Daoy (cell line): ENCODE data around the gene RNLS. TPM values are rescaled to one million over a fixed set of nuclear protein-coding genes. Genes with fewer than 3 reads are reported as not detected.
A peak's percentile ranks its signal among the peaks of the same experiment; 100 is the strongest.
"Not testable (repeated sequence)": the region's sequence is repeated elsewhere in the genome, so short reads cannot be mapped to it uniquely, and the experiment has no call there.

ENCODE experiments used
- DNase-seq: peaks from one replicate; pipeline ENCODE4 v3.0.0-alpha.2; 2015; ENCODE audit warnings: low read depth
- total RNA-seq: library from RNA; depleted of rRNA; stranded (reverse); fragments of >200 nt; shearing (Covaris generic); gene quantifications from 2 replicates; pipeline ENCODE4 v1.2.3, GENCODE V29; 2014

The RNLS gene
- total RNA-seq, 1 experiment from 2014 or later = 13.9 TPM

DNA sequence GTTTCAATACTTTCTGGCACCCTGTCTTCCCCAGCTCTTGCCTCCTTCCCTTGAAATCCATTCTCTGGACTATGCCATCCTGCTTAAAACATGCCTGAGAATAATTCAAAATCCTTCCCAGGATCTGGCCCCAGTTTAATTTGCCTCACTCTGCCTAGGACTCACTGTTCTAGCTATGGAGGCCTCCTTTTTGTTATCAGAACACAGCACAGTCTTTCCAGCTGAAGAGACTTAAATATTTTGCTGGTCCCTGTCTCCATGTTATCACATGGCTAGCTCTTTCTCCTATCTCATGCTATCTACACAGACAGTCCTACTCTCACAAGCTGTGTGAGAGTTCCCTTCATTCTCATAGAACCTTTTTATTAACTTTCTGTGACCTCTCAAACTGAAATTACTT lies 194.8 kb downstream of the RNLS start:
- no peak for DNase-seq

DNA sequence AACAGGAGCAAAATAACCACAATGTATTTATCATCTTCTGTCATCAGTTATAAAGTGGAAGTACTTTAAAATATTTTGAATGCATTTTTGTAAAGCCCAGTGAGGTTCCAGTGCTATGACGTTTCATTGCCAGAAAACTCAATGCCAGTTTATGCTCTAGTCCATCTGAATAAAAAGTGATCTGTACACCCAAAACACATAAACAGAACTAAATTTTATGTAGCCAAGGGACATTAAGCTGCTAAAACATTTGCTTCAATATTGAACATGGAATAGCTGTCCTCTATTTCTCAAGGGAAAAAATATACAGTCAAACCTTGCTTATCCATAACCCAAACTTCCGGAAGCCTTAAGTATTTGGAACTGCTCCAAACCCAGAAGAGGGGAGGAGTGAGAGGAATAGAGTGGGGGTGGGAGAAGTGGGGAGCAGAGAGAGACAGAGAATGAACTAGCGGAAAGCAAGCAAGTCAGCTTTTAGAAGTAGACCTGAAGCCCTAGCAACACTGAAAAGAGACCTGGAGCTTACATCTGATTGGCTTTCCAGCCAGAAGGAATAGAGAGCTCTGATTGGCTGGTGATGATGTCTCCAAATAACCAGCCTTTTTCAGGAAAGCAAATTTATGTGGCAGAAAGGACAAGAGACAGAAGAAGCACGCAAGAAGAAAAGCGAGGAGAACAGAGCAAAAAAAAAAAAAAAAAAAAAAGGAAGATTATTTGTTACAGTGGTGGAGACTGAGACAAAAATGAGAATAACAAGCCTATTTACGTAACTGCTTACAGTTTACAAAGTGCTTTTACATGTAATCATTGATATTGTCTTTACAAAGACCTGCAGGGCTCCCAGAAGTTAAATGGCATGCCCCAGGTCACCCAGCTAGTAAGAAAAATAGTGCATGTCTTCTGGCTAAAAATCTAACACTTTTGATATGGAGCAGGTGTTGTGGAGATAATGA lies 196.0 kb downstream of the RNLS start:
- DNase-seq = peak; percentile 1

DNA sequence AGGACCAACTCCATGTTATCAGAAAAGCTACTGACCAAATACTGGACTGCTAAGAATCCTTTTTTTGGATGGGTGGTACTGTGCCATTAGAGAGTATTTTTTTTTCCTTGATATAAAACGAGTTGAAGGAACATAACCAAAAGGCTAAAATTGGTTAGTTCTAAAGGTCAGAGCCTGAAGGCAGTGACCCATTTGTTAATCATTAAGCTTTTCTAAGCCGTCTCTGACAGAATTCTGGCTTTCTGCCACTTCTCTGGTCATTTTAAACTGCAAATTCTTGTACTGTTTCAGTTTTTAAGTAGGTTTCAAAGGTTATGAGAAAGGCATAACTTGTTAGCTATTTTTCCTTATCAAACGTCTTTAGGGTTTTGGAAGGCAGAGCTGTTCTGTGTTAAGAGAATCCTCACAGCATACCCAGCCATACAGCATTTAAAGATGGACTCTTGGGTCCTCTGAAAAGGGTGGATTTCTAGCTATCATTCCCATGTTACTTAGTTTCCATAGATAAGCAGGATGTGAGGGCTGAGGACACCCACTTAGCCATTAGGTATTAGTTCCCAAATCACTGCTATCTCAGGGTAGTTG lies 196.8 kb downstream of the RNLS start:
- DNase-seq = no peak

DNA sequence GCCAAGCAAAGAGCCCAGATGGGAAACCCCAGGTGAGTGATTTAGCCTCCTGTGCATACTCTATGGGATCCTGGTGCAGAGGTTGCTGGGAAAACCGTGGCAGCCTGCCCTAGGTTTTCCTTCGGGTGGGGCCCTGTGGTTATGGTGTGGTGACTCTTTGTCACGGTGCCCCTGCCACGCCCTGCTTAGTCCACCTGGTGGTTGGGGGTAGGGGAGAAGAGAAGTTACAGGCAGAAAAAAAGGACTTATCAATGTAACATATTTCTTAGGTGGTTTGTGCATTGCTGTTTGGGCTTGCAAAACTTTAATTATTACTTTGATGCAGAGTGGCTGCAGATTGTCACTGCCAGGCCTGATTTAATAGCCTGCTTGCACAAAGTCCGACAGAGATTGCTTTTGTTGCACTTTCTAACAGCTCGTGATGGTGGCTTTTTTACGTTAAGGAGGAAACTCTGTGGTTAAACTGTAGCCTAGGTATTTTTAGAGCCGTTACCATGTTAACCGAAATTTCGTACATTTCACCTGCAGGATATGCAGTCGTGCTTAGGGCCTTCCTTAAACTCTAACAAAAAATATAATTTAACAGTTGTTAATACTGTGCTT lies 197.4 kb downstream of the RNLS start:
- peak; percentile 55 for DNase-seq

DNA sequence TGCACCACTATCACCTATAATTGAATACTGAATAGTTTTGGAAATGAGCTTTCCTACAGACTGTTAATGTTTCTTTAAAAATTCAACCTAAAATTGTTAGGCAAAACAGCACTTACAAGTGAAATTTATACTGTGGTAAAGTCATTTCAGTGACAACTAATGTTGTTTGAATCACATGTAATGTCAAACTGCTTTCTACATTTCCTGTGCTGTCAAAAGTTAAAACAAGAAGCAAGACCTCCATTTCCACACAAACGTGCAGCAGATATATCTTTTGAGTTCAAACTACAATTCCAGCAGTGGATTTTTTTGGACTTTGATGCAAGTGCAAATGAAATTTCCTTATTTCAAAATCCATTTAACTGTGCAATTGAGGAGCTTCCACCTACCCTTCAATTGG lies 199.8 kb downstream of the RNLS start:
- no peak for DNase-seq

DNA sequence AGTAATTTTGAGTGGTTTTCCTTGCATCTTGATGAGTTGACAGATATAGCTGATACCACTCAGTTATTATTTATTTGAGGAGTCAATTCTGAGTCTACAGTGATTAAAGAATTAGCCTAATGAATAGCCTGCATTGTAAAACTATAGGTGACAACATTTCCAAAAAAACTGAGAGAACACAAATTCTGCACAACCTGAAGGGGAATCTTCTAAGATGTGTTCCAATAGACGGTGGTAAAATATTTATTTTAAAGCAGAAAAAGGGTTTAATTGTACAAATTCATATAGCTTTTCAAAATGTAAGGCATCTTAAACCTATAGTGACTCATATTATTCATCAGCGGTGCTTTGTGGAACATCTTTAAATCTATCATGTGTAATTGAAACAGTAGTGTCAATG lies 200.4 kb downstream of the RNLS start:
- no peak for DNase-seq

DNA sequence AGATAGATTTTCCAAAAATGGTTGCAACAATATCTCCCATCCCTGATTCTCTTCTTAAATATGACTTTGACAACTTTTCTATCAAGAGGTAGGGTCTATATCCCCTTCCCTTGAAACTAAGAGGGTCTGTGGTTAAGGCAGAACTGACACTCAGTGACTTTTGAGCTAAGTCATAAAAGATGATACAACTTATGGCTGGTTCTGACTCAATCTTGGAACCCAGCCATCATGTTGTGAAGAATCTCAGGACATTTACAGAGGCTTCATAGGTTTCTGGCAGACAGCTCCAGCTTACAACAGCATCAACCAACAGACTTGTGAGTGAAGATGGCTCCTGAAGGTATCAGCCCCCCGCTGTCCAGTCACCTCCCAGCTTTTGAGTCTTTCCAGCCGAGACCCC lies 203.5 kb downstream of the RNLS start:
- DNase-seq = peak; percentile 15

DNA sequence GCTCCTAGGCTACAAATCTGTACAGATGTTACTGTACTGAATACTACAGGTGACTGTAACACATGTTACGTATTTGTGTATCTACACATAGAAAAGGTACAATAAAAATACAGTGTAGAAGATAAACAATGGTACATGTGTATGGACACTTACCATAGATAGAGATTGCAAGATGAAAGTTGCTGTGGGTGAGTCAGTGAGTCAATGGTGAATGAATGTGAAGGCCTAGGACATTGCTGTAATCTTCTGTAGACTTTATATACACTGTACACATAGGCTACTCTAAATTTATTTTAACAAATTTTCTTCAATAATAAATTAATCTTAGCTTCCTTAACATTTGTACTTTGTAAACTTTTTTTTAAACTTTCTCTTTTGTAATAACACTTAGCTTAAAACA lies 205.6 kb downstream of the RNLS start:
- no peak for DNase-seq

DNA sequence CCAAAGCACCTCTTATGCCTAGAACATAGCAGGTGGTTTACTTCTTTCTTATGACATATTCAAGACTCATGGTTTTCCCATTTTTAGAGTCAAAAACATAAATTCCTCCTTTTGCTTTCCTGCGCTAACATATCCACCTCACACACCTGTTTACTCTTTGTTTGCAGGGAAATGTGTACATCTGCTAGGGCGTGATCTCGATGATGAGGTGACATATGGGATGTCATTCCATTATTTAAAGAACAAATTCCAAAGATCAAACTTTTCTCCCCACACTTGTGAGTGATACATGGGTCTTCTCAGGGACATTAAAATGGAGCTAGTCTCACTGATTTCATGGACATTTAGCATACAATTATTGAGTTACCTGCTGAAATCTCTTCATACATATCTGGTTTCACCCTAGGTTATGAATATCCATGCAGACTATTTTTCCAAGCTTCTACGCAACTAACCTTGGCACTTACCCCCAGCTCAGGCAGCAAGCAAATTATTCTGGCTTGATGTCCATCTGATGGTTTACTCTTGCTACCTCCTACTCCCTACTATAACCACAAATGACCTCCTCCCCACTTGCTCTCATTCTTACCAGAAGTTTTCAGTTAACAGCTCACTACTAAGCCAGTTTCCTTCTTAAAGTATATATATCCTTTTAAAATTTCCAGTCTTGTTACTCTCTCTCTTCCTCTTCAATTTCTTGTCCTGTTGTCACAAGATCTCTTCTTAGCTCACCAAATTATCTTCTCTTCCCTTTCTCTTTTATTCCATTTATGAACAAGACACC lies 208.5 kb downstream of the RNLS start:
- DNase-seq = no peak

DNA sequence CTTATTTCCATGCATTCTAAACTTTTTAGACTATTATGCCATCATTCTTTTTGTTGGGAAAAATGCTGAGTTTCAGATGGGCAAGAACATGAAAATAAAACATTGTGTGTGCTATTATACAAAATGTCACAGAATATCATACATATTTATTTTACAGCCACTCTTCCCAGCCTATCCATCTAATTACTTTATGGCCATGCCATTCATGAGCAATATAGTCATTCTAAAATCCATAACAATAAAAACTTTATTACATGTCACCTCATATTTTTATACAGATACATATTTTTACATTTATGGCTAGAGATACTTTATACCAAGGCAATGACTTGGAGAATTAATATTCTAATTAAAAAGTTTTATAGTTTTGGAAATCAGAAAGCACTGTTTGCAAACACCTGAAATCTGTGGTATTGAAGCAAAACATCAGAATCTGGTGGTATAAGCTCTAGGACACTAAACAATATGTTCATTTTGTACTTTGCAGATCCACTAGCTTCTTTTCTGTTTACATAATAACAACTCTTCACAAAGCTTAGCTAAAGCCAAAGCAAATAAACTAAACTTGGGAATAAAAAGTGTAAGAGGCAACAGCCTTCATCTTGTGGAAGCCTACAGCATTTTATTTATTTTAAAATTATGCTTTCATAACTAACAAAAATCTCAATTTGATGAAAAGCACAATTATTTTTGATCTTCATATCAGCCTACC lies 210.1 kb downstream of the RNLS start:
- no peak for DNase-seq

DNA sequence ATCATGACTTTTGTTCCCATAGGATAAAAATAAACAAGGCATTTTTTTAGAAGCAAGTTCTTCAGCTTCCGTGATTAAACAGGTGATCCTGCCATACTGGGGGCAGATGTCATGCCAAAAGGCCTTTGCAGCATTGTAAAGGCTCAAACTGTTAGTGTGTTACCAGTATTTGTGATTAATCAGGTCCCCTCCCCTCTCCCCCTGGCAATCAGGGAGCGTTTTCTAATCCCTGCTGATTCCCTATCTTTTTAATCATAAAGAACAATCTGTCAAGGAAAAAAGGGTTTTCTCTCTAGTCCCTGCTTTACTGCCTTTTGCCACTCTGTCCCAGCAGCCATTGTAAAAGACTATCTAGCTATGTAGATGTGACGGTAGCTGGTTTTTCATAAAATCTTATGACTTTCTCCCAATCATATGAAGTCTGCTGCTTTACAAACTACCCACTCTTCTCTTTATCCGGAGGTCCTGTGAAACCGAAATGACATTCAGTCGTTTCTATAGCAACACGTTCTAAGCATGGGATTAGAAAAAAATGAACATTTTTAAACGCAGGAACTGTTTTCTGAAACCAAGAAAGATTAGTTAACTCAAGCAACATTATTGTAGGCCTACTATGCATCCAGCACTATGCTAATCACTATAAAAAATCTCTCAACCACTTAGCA lies 210.9 kb downstream of the RNLS start:
- no peak for DNase-seq

DNA sequence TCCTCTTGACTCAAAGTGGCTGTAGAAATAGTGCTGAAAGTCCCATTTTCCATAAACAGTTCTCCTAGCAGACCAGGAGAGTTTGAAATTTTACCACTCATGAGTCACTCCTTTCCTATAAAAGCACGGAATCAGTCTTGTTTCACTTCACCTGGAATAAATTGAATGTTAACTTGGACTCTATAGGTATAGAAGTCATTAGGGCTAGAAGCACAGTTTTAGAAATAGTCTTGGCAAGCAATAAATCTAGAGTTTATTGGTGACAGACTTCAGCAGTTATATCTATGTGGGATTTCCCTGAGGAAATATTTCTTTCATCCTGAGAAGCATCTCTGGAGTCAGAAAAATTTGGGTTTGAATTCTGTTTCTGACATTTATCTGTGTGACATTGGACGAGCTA lies 212.4 kb downstream of the RNLS start:
- no peak for DNase-seq

DNA sequence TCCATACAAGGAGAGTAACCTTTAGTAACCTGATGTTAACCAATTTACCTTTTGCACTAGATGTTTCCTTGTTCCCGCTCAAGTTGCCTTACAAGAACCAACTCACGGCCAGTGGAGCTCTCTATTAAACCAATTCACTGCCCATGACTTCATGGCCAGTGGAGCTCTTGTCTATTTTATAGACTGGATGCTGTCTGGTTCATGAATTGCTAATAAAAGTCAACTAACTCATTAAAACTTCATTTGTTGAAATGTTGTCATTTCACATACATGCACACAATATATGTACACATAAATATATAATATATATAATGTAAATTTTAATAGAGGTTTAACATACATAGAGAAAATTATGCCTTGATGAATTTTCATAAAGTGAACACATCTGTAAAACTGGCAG lies 216.3 kb downstream of the RNLS start:
- no peak for DNase-seq

DNA sequence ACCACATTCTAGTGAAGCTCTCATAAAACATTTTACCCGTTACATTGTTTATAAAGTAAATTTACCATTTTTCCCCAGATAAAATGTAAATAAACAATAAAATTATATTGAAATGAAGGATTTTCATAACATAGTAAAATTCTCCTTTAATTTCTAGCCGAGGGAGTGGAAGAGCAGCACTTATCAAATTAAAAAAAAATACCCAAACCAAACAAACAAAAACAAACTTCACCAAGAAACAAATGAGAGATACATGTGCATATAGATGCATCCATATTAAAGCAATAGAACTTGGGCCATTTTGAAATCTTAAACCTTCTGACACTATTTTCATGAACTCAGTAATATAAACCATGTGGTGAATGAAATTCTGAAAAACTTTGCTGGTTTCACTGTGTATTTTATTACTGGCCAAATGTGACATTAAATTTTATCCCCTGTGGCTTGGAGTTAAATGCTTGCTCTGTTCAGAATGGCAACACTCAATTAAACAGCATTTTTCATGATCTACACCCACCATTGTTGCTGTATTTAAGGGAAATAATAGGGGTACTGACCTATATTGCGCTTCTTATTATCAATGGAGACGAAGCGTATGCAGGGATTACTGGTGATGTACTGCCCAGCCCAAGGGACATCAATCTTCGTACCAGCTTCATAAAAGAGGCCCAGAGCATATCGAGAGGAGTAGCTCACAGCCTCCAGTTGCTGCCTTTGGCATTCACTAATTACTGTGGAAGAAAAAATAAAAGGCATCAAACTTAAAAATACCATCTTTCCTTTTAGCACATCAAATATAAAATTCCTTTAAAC lies 220.9 kb downstream of the RNLS start:
- no peak for DNase-seq

DNA sequence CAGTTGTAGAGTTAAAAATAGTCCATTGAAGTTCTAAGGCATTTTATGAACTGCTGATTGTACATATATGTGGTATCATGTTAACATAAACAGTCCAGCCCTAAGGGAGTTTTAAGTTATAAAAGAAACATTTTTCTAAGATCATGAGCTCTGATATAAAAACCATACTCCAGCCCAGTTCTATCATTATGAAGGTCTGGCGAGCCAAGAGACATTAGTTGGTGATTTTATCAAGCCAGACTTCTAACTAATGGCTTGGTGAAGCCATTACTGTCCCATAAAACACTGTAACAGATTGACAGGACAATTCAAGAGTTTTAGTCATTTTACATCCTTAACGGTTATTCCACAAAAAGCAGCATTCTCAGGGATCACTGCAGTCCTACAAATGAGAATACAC lies 221.6 kb downstream of the RNLS start:
- no peak for DNase-seq

DNA sequence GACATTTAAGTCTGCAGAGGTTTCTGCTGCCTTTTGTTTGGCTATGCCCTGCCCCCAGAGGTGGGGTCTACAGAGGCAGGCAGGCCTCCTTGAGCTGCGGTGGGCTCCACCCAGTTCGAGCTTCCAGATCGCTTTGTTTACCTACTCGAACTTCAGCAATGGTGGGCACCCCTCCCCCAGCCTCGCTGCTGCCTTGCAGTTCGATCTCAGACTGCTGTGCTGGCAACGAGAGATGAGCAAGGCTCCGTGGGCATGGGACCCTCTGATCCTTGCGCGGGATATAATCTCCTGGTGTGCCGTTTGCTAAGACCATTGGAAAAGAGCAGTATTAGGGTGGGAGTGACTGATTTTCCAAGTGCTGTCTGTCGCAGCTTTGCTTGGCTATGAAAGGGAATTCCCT lies 227.4 kb downstream of the RNLS start:
- DNase-seq = not testable (repeated sequence)

DNA sequence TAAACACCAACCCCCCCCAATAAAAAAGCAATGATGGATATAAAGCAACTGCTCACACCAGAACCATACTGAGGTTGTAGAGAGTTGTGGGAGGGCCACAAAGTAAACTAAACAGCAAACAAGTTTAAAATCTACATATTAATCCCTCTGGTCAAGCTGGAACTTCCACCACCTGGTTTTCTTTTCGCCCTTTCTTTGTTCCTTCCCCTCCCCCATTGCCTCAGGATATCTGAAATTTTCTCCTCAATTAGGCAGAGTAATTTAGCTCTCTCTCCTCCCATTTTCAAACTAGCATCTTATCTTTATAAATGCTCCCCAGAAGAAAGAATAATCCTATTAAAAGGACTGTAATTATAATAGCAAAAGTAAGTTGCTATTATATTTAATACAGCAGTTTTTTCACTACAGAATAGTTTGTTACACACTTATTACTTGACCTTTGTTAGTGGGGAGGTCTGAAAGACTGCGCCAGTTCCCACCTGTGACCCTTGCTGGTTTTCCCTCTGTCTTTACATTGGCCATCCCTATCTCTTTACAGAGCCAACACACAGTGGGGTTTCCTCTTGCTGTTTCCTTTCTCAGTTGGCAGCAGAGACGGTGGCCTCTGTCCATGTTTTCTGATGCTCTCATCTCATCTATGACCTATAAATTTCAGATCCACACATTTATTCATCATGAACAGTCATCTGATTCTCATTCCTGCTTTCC lies 235.4 kb downstream of the RNLS start:
- no peak for DNase-seq

DNA sequence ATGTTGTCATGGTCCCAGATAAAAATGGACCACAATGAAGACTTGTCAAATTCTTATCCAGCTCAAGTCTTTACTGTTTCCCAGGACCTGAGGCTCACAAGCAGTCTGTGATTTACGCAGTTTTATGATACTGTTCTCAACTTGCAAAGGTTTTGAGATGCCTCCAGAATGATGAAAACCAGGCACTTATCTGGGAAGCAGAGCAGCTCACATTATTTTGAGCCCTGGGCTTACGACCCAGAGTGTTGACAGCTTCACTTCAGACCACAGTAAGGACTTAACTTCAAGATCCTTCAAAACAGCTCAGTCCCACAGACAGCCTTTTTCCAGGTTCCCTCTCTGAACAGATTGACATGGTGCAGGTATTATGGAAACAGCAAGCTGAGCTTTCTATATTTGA lies 236.1 kb downstream of the RNLS start:
- no peak for DNase-seq
